WTC11 (cell line): ENCODE results near the gene PLS1. TPM values are rescaled to one million over a fixed set of nuclear protein-coding genes. Genes with fewer than 3 reads are reported as not detected.

ENCODE experiments used
- ATAC-seq: fragments of 200-7000 bp; cut with Tn5 transposase; 2 replicates; pipeline ENCODE4 v1.10.0; 2021; ENCODE audit warnings: mild to moderate bottlenecking, moderate library complexity
- CTCF ChIA-PET: fragments of 300-600 bp; sonication (Branson Sonifier 250); formaldehyde crosslinking; loops from one replicate; lab custom pipeline; 2021; ENCODE audit warnings: antibody characterized with exemption; lab: Charles Lee
- POLR2A ChIA-PET: fragments of 350-600 bp; sonication (Branson Sonifier 250); formaldehyde crosslinking; loops from one replicate; lab custom pipeline; 2021; ENCODE audit warnings: antibody characterized with exemption; lab: Charles Lee
- DNase-seq: peaks from one replicate; pipeline ENCODE4 v3.0.0; 2021; ENCODE audit warnings: low spot score
- H3K27ac Mint-ChIP-seq: 2 replicates; pipeline ENCODE4 v1.8.0; 2021; ENCODE audit warnings: mixed read lengths
- H3K27me3 Mint-ChIP-seq: 2 replicates; pipeline ENCODE4 v1.8.0; 2021; ENCODE audit warnings: low read depth, mild to moderate bottlenecking, moderate library complexity, mixed read lengths
- H3K36me3 Mint-ChIP-seq: 2 replicates; pipeline ENCODE4 v1.8.0; 2021; ENCODE audit warnings: mixed read lengths
- H3K4me1 Mint-ChIP-seq: 2 replicates; pipeline ENCODE4 v1.8.0; 2022; ENCODE audit warnings: mixed read lengths
- H3K4me3 Mint-ChIP-seq: 2 replicates; pipeline ENCODE4 v1.8.0; 2021; ENCODE audit warnings: mild to moderate bottlenecking, moderate library complexity, mixed read lengths
- H3K9me3 Mint-ChIP-seq: 2 replicates; pipeline ENCODE4 v1.8.0; 2021; ENCODE audit warnings: mixed read lengths
- ATF6 ChIP-seq: sonication (generic); formaldehyde crosslinking; IDR thresholded peaks from 2 replicates; pipeline ENCODE4 v1.8.1; 2023; ENCODE audit warnings: mild to moderate bottlenecking, missing genetic modification reagents
- EMX1 ChIP-seq: fragments of 250-450 bp; sonication (Bioruptor Pico); IDR thresholded peaks from 2 replicates; pipeline ENCODE4 v1.8.0; 2021; ENCODE audit warnings: mild to moderate bottlenecking
- ERG ChIP-seq: fragments of 250-450 bp; sonication (Bioruptor Pico); IDR thresholded peaks from 2 replicates; pipeline ENCODE4 v1.8.0; 2021; ENCODE audit warnings: mild to moderate bottlenecking
- ESRRA ChIP-seq: sonication (generic); formaldehyde crosslinking; IDR thresholded peaks from 2 replicates; pipeline ENCODE4 v1.8.1; 2022; ENCODE audit warnings: mild to moderate bottlenecking, missing genetic modification reagents, borderline replicate concordance
- FOXP1 ChIP-seq: sonication (generic); formaldehyde crosslinking; IDR thresholded peaks from 2 replicates; pipeline ENCODE4 v1.8.0; 2022; ENCODE audit warnings: missing genetic modification reagents, mild to moderate bottlenecking, moderate library complexity, borderline replicate concordance
- GABPB1 ChIP-seq: sonication (generic); formaldehyde crosslinking; IDR thresholded peaks from 2 replicates; pipeline ENCODE4 v1.8.1; 2023; ENCODE audit warnings: mild to moderate bottlenecking, missing genetic modification reagents
- IRF1 ChIP-seq: sonication (generic); formaldehyde crosslinking; IDR thresholded peaks from 2 replicates; pipeline ENCODE4 v1.8.0; 2023; ENCODE audit warnings: missing genetic modification reagents
- NFATC4 ChIP-seq: fragments of 250-450 bp; sonication (Bioruptor Pico); IDR thresholded peaks from 2 replicates; pipeline ENCODE4 v1.9.0; 2021; ENCODE audit warnings: mild to moderate bottlenecking
- NFYB ChIP-seq: sonication (generic); formaldehyde crosslinking; conservative IDR thresholded peaks from 2 replicates; pipeline ENCODE4 v1.8.0; 2022; ENCODE audit warnings: low read depth, missing genetic modification reagents
- STAT6 ChIP-seq: sonication (generic); formaldehyde crosslinking; conservative IDR thresholded peaks from 2 replicates; pipeline ENCODE4 v1.8.1; 2023; ENCODE audit warnings: mild to moderate bottlenecking, low read depth, missing genetic modification reagents, moderate library complexity
- USF2 ChIP-seq: sonication (generic); formaldehyde crosslinking; IDR thresholded peaks from 2 replicates; pipeline ENCODE4 v1.8.1; 2023; ENCODE audit warnings: mild to moderate bottlenecking, missing genetic modification reagents, moderate library complexity
- ZNF121 ChIP-seq: sonication (generic); formaldehyde crosslinking; IDR thresholded peaks from 2 replicates; pipeline ENCODE4 v1.8.0; 2023; ENCODE audit warnings: missing genetic modification reagents
- ZNF396 ChIP-seq: fragments of 250-450 bp; sonication (Bioruptor Pico); IDR thresholded peaks from 2 replicates; pipeline ENCODE4 v1.8.0; 2021; ENCODE audit warnings: mild to moderate bottlenecking, moderate library complexity, borderline replicate concordance
- ZNF423 ChIP-seq: fragments of 250-450 bp; sonication (Bioruptor Pico); IDR thresholded peaks from 2 replicates; pipeline ENCODE4 v2.1.2; 2022; ENCODE audit warnings: mild to moderate bottlenecking, moderate library complexity
- ZNF671 ChIP-seq: fragments of 250-450 bp; sonication (Bioruptor Pico); IDR thresholded peaks from 2 replicates; pipeline ENCODE4 v1.8.0; 2021; ENCODE audit warnings: mild to moderate bottlenecking
- total RNA-seq: library from RNA; stranded (reverse); gene quantifications from 3 replicates; pipeline ENCODE4 v1.2.3, GENCODE V29; 2021
- TF ChIP-seq, protein P1 (sequence below): sonication (generic); formaldehyde crosslinking; IDR thresholded peaks from 2 replicates; pipeline ENCODE4 v1.8.0; 2022; ENCODE audit warnings: mild to moderate bottlenecking, missing genetic modification reagents
- TF ChIP-seq, protein P2 (sequence below): sonication (generic); formaldehyde crosslinking; IDR thresholded peaks from 2 replicates; pipeline ENCODE4 v1.8.0; 2022; ENCODE audit warnings: mild to moderate bottlenecking, missing genetic modification reagents
- TF ChIP-seq, protein P3 (sequence below): sonication (generic); formaldehyde crosslinking; IDR thresholded peaks from 2 replicates; pipeline ENCODE4 v1.8.0; 2022; ENCODE audit warnings: missing genetic modification reagents

Gene PLS1
- total RNA-seq, 1 experiment from 2014 or later: 26.4 TPM

DNA sequence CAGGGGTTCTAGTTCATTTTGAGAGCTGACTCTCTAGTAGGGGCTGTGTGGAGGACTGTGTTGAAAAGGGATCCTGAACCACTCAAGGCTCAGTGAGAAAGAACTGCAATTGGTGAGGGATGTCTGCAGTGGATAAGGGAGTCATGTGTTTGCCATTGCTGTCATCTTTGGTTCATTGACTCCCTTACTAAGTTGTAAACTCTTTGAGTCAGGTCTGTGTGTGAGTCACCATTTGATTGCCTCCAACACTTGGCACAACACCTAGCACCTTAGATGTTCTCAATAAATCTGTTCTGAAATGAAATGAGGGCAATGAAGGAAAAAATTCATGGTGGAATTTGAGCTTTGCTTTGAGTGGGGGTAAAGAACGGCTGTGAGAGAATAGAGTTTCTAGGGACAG lies 51.7 kb downstream of the PLS1 start:
- H3K9me3 Mint-ChIP-seq: no peaks in the 10 kb centered on the region; the same call in 1 of the 2 replicates
- POLR2A ChIA-PET: interaction anchor here (0.7 kb wide), 1 partner anchor 124 kb away, joined by 3 read pairs; no protein-coding TSS in a partner anchor
- DNase-seq: no peak
- no peak for ATAC-seq
- H3K27ac Mint-ChIP-seq: peak overlapping the region; percentile 79
- no peaks in the 10 kb centered on the region for H3K36me3 Mint-ChIP-seq
- H3K27me3 Mint-ChIP-seq: no peaks in the 10 kb centered on the region
- no peak overlapping the region for H3K4me3 Mint-ChIP-seq
- TF ChIP-seq NFATC4: no peak
- no peak for TF ChIP-seq NFYB (CRISPR knock-in tag)
- no peak for TF ChIP-seq ZNF423
- no peak for TF ChIP-seq ATF6 (CRISPR knock-in tag)
- TF ChIP-seq GABPB1 (CRISPR knock-in tag): no peak
- TF ChIP-seq, protein P1, sequence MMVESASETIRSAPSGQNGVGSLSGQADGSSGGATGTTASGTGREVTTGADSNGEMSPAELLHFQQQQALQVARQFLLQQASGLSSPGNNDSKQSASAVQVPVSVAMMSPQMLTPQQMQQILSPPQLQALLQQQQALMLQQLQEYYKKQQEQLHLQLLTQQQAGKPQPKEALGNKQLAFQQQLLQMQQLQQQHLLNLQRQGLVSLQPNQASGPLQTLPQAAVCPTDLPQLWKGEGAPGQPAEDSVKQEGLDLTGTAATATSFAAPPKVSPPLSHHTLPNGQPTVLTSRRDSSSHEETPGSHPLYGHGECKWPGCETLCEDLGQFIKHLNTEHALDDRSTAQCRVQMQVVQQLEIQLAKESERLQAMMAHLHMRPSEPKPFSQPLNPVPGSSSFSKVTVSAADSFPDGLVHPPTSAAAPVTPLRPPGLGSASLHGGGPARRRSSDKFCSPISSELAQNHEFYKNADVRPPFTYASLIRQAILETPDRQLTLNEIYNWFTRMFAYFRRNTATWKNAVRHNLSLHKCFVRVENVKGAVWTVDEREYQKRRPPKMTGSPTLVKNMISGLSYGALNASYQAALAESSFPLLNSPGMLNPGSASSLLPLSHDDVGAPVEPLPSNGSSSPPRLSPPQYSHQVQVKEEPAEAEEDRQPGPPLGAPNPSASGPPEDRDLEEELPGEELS: no peak
- TF ChIP-seq IRF1 (CRISPR knock-in tag): no peak
- TF ChIP-seq FOXP1 (CRISPR knock-in tag): no peak
- TF ChIP-seq ZNF121 (CRISPR knock-in tag): no peak
- no peak for TF ChIP-seq USF2
- TF ChIP-seq, protein P2, sequence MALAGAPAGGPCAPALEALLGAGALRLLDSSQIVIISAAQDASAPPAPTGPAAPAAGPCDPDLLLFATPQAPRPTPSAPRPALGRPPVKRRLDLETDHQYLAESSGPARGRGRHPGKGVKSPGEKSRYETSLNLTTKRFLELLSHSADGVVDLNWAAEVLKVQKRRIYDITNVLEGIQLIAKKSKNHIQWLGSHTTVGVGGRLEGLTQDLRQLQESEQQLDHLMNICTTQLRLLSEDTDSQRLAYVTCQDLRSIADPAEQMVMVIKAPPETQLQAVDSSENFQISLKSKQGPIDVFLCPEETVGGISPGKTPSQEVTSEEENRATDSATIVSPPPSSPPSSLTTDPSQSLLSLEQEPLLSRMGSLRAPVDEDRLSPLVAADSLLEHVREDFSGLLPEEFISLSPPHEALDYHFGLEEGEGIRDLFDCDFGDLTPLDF (CRISPR knock-in tag): no peak
- TF ChIP-seq ZNF396 (CRISPR knock-in tag): no peak
- TF ChIP-seq, protein P3, sequence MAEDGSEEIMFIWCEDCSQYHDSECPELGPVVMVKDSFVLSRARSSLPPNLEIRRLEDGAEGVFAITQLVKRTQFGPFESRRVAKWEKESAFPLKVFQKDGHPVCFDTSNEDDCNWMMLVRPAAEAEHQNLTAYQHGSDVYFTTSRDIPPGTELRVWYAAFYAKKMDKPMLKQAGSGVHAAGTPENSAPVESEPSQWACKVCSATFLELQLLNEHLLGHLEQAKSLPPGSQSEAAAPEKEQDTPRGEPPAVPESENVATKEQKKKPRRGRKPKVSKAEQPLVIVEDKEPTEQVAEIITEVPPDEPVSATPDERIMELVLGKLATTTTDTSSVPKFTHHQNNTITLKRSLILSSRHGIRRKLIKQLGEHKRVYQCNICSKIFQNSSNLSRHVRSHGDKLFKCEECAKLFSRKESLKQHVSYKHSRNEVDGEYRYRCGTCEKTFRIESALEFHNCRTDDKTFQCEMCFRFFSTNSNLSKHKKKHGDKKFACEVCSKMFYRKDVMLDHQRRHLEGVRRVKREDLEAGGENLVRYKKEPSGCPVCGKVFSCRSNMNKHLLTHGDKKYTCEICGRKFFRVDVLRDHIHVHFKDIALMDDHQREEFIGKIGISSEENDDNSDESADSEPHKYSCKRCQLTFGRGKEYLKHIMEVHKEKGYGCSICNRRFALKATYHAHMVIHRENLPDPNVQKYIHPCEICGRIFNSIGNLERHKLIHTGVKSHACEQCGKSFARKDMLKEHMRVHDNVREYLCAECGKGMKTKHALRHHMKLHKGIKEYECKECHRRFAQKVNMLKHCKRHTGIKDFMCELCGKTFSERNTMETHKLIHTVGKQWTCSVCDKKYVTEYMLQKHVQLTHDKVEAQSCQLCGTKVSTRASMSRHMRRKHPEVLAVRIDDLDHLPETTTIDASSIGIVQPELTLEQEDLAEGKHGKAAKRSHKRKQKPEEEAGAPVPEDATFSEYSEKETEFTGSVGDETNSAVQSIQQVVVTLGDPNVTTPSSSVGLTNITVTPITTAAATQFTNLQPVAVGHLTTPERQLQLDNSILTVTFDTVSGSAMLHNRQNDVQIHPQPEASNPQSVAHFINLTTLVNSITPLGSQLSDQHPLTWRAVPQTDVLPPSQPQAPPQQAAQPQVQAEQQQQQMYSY (CRISPR knock-in tag): no peak
- TF ChIP-seq, all 79 proteins: peak for 0
- H3K4me1 Mint-ChIP-seq: peaks cover 42% of the 10 kb centered on the region
- CTCF ChIA-PET: no interaction called here

GRCh38 chr3:142648950-142649349 lies 52.8 kb downstream of the PLS1 start:
- Mint-ChIP-seq H3K4me3 (no peak overlapping the region), H3K27ac (no peak overlapping the region), H3K9me3 (no peaks in the 10 kb centered on the region), H3K27me3 (no peaks in the 10 kb centered on the region), H3K36me3 (no peaks in the 10 kb centered on the region), H3K4me1 (peaks cover 39% of the 10 kb centered on the region)
- ChIA-PET POLR2A (interaction anchor here (0.7 kb wide), 1 partner anchor 67 kb away, joined by 6 read pairs; no protein-coding TSS in a partner anchor), CTCF (no interaction called here)
- no peak for ATAC-seq
- no peak for DNase-seq
- TF ChIP-seq ZNF121 (CRISPR knock-in tag) (no peak), STAT6 (CRISPR knock-in tag) (no peak), ERG (CRISPR knock-in tag) (no peak), ESRRA (CRISPR knock-in tag) (no peak), EMX1 (CRISPR knock-in tag) (no peak), ZNF671 (CRISPR knock-in tag) (no peak)
- TF ChIP-seq, protein P1: no peak
